ENCODE results near the gene SUSD3. TPM values are rescaled to one million over a fixed set of nuclear protein-coding genes. Genes with fewer than 3 reads are reported as not detected.

Gene SUSD3
- total RNA-seq, 3 donors from 2014 or later: 7.7 to 9.5 (median 9.4) TPM

DNA sequence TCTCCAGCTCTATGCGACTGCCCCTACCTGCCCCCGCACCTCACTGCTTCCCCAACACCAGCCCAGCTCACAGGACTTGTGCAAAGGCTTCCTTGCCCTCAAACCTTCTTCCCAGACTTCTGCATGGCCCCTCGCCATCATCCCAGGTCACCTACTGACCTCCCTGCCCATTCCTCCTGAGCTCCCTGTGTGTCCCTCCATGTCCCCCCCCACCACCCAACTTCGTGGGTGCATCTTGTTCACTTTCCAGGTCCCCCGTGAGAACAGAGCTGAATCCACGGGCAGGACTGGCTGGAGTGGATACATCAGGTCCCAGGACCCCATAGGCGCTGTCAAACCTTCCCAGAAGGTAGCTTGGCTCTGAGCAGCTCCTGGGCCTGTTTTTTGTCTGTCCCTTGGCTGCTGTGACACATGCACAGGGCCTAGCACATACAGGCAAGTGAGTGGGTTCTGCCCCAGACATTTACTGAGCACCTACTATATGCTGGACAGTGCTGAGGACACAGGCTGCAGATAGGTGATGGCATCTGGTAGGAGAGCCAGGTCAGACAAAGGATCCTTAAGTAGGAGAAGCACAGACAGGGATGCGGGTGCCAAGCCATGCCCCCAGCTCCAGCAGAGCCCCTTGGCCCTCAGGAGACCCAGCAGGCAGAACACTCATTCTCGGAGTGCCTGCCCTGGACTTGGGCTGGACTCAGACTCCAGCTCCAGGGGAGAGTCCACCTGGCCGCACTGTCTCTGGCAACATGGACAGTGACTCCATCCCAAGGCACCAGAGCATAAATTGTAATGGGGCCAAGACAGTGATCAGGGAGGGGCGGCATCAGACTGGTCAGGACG, 60.6 kb downstream of the SUSD3 start:
- DNase-seq (no peak), ATAC-seq (no peak)
- Mint-ChIP-seq H3K9me3 (no peaks in the 10 kb centered on the region), H3K27me3 (ENCODE audit: low read depth) (no peaks in the 10 kb centered on the region), H3K4me3 (no peak overlapping the region), H3K4me1 (ENCODE audit: low read depth) (peaks cover 20% of the 10 kb centered on the region), H3K36me3 (ENCODE audit: insufficient read depth) (peaks cover 13% of the 10 kb centered on the region)

- H3K4me1 Mint-ChIP-seq (ENCODE audit: low read depth): peaks cover 19% of the 10 kb centered on the region
- ATAC-seq (no peak), DNase-seq (no peak)
- H3K9me3 Mint-ChIP-seq: no peaks in the 10 kb centered on the region
- H3K4me3 Mint-ChIP-seq: no peak overlapping the region
- no peaks in the 10 kb centered on the region for H3K27me3 Mint-ChIP-seq (ENCODE audit: low read depth)
- H3K36me3 Mint-ChIP-seq (ENCODE audit: insufficient read depth): peaks cover 15% of the 10 kb centered on the region
These were observed 61.1 kb downstream of the SUSD3 start for GRCh38 chr9:93119703-93119952.

DNA sequence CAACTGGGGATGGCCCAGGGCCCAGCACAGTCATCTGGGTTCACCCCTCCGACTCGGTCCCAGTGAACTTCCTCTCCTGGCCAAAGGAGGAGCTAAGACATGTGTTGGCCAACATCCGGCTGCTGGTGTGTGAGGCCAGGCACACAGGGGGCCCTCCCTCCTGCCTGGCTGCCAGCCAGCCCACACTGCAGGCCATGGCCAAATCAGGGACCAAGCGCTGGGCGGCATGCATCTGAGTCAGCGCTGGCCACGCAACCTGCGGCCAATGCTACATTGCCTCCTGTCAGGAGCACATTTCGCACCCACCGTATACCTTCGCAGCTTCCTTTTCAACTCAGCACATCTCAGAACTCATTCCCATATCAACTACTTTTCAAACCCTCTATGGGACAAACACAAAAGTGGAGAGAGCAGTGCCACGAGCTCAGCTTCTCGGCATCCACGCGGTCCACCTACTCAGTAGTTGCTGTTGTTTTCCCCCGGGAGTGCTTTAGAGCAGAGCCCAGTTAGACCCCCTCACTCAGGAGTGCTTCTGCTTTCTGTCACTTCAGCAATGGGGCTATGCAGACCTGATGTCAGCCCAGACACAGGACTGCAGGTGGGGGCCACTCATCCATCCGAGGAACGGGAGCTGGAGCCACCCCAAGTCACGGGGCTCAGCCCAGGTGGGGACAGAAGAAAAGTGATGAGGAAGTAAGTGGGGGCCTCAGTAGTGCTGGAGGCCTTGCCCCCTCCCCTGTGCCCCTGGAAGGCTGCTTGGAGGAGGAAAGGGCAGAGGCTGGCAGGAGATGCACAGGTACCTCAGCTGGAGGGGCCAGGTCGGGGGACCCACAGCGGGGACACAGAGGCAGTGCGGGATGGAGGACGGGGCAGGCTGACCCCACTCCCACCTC, 61.7 kb downstream of the SUSD3 start:
- H3K9me3 Mint-ChIP-seq: no peaks in the 10 kb centered on the region
- ATAC-seq (peak; percentile 64 to 73), DNase-seq (no peak)
- H3K4me1 Mint-ChIP-seq (ENCODE audit: low read depth): peaks cover 17% of the 10 kb centered on the region
- peak overlapping the region; percentile 29 for H3K4me3 Mint-ChIP-seq
- peaks cover 18% of the 10 kb centered on the region for H3K36me3 Mint-ChIP-seq (ENCODE audit: insufficient read depth)
- H3K27me3 Mint-ChIP-seq (ENCODE audit: low read depth): no peaks in the 10 kb centered on the region

GRCh38 chr9:93120846-93121315, 62.4 kb downstream of the SUSD3 start:
- Mint-ChIP-seq H3K36me3 (ENCODE audit: insufficient read depth) (peaks cover 18% of the 10 kb centered on the region), H3K4me3 (no peak overlapping the region)
- DNase-seq: no peak

DNA sequence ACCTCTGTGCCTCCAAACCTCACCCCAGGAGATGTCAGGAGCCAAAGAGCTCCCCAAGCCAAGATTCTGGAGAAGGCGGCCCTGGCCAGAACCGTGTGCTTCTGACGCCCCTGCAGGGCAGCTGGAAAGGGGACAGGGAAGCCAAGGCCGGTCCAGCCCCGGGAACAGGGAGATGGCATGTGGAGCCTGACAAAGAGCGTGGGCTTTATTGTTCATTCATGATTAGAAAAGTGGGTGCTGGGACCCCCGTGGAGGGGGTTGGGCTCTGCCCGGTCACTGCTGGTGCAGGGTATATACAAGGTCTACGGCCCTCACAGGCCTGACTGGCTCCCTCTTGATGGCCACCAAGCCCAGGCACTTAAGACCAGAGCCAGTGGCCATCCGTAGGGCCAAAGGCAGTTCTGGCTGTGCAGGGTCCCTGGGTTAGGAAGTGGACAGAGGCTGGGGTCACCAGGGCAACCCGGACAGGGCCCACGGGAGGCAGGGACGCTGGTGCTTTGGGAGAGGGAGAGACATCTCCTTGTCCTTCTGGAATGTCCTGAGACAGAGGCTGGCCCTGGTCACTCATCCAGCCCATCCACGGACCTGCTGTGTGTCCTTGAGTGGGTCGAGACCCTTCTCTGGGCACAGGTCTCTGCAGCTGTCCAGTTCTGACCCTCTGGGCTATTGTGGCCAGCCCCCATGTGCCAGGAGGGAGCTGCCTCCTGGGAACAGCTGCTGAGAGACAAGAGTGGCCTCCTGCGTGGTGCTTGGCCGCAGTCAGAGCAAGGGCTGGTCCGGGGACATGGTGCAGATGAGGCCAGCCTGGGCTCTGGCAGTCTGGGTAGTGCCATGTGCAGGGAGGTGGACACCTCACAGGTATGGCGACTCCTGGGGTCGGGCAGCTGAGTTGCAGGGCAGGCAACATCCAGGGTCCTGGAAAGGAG, 63.1 kb downstream of the SUSD3 start:
- ATAC-seq: no peak
- peaks cover 18% of the 10 kb centered on the region for H3K36me3 Mint-ChIP-seq (ENCODE audit: insufficient read depth)
- no peak for DNase-seq
- no peak overlapping the region for H3K4me3 Mint-ChIP-seq
- peaks cover 27% of the 10 kb centered on the region for H3K4me1 Mint-ChIP-seq (ENCODE audit: low read depth)
- H3K27me3 Mint-ChIP-seq (ENCODE audit: low read depth): no peaks in the 10 kb centered on the region
- no peaks in the 10 kb centered on the region for H3K9me3 Mint-ChIP-seq

More at GRCh38 chr9:93120846-93121315, 62.4 kb downstream of the SUSD3 start:
- no peaks in the 10 kb centered on the region for H3K27me3 Mint-ChIP-seq (ENCODE audit: low read depth)
- H3K4me1 Mint-ChIP-seq (ENCODE audit: low read depth): peaks cover 20% of the 10 kb centered on the region
- no peak for ATAC-seq
- no peaks in the 10 kb centered on the region for H3K9me3 Mint-ChIP-seq

DNA sequence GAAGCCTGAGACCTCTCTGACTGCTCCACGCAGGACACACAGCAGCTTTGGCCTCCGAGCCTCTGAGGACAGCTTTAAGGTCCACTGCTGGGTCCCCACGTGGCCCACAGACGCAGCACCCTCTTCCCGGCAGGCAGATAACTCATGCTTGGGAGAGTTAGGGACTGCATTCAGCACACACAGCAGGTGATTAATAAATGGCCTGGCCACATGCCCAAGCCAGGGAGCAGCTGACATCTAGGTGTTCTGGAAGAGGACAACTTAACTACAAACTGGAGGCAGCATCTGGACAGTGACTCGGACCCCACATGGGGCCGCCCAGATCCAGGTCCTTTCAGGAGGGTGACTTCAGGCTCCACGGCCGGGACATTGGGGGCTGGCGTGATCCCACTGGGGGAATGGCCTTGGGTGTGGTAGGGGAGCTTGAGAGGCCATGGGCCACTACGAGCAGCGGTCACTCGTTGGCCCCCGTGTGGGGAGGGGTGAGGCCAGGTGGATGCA, 64.3 kb downstream of the SUSD3 start:
- H3K4me1 Mint-ChIP-seq (ENCODE audit: low read depth): peaks cover 39% of the 10 kb centered on the region

GRCh38 chr9:93123561-93124283, 65.2 kb downstream of the SUSD3 start:
- Mint-ChIP-seq H3K36me3 (ENCODE audit: insufficient read depth) (peaks cover 20% of the 10 kb centered on the region), H3K4me3 (no peak overlapping the region), H3K9me3 (no peaks in the 10 kb centered on the region), H3K27me3 (ENCODE audit: low read depth) (no peaks in the 10 kb centered on the region), H3K4me1 (ENCODE audit: low read depth) (peaks cover 48% of the 10 kb centered on the region)
- no peak for DNase-seq
- ATAC-seq: no peak

More for the DNA sequence above, 64.3 kb downstream of the SUSD3 start:
- Mint-ChIP-seq H3K36me3 (ENCODE audit: insufficient read depth) (peaks cover 18% of the 10 kb centered on the region), H3K27me3 (ENCODE audit: low read depth) (no peaks in the 10 kb centered on the region), H3K9me3 (no peaks in the 10 kb centered on the region), H3K4me3 (no peak overlapping the region)
- DNase-seq (no peak), ATAC-seq (no peak)

- peak; percentile 3 for DNase-seq
- H3K9me3 Mint-ChIP-seq: no peaks in the 10 kb centered on the region
- no peaks in the 10 kb centered on the region for H3K27me3 Mint-ChIP-seq (ENCODE audit: low read depth)
- H3K4me3 Mint-ChIP-seq: no peak overlapping the region
- peaks cover 46% of the 10 kb centered on the region for H3K4me1 Mint-ChIP-seq (ENCODE audit: low read depth)
- peaks cover 21% of the 10 kb centered on the region for H3K36me3 Mint-ChIP-seq (ENCODE audit: insufficient read depth)
- ATAC-seq: no peak
These were observed 66.3 kb downstream of the SUSD3 start for GRCh38 chr9:93124793-93125192.

DNA sequence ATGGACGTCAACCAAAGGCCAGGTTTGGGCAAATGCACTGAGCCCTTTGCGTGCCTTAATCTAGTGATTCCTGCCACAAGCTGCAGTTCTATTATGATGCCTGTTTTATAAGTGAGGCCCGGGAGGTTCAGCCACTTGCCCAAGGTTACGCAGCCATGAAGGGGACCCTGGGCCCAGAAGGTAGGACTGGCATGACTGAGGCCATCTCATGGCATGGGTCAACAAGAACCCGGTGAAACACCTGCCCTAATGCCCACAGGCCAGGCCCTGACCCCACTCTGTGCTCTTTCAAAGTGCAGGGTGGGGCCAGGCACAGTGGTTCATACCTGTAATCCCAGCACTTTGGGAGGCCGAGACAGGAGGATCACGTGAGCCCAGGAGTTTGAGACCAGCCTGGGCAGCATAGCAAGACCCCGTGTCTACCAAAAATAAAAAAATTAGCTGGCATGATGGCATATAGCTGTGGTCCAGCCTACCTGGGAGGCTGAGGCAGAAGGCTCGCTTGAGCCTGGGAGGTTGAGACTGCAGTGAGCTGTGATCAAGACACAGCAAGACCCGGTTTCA, 66.9 kb downstream of the SUSD3 start:
- Mint-ChIP-seq H3K9me3 (no peaks in the 10 kb centered on the region), H3K27me3 (ENCODE audit: low read depth) (no peaks in the 10 kb centered on the region), H3K36me3 (ENCODE audit: insufficient read depth) (peaks cover 17% of the 10 kb centered on the region), H3K4me1 (ENCODE audit: low read depth) (peaks cover 41% of the 10 kb centered on the region), H3K4me3 (peak overlapping the region; percentile 38)
- ATAC-seq (no peak), DNase-seq (peak; percentile 3)

DNA sequence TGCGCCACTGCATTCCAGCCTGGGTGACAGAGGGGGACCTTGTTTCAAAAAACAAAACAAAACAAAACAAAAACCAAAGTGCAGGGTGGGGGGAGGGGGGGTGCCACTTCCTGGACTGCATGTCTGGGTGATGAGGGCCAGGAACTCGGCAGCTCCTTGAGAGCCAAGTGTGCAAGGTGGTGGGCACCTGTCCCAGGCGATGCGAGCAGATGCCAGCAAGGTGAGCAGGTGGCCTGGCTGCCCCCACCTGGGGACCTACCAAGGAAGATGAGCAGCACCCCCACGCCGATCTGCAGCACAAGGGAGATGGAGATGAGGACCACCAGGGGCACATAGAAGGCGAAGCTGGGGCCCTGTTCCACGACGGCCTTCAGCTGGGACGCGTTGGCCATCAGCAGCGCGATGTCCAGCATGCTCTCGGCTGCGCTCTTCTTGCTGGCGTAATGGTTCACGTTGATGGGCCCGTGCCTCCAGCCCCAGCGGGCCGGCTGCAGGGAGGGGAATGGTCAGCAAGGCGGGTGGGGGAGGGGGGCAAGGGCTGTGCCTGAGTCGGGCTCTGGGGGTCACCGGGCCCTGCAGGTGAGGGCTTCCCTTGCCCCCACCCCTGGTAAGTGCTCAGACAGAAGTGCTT, 67.8 kb downstream of the SUSD3 start:
- no peaks in the 10 kb centered on the region for H3K9me3 Mint-ChIP-seq

DNA sequence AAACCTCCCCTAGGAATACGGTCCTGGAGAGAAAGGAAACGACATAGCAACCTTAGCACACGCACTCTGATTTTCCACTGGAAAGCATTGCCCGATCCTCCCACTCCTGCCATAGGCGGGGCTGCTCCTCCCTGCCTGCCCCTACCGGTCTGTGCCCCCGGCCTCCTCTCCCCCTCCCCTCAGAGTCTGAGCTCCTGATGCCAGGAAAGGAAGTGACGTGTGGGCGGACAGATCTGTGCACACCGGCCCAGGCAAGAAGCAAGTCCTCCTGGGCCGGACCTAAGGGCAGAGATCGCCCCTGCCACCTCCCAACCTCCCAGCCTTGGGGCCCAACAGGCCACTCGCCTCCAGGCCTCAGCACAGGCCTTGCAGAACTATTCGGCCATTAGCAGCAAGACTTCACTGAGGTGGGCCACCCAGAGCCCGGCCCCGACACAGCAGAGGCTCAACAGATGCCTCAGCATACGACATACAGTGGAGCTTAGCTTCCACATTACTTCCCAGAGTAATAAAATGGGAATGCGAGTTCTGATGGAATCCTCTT, 68.4 kb downstream of the SUSD3 start:
- DNase-seq (no peak), ATAC-seq (peak; percentile 25 to 30)
- no peak overlapping the region for H3K4me3 Mint-ChIP-seq
- H3K9me3 Mint-ChIP-seq: no peaks in the 10 kb centered on the region
- no peaks in the 10 kb centered on the region for H3K27me3 Mint-ChIP-seq (ENCODE audit: low read depth)
- H3K36me3 Mint-ChIP-seq (ENCODE audit: insufficient read depth): peaks cover 10% of the 10 kb centered on the region
- H3K4me1 Mint-ChIP-seq (ENCODE audit: low read depth): peaks cover 53% of the 10 kb centered on the region

More for the DNA sequence above, 67.8 kb downstream of the SUSD3 start:
- Mint-ChIP-seq H3K4me3 (peak overlapping the region; percentile 38), H3K36me3 (ENCODE audit: insufficient read depth) (peaks cover 14% of the 10 kb centered on the region), H3K4me1 (ENCODE audit: low read depth) (peaks cover 47% of the 10 kb centered on the region), H3K27me3 (ENCODE audit: low read depth) (no peaks in the 10 kb centered on the region)
- DNase-seq: no peak
- ATAC-seq: no peak

DNA sequence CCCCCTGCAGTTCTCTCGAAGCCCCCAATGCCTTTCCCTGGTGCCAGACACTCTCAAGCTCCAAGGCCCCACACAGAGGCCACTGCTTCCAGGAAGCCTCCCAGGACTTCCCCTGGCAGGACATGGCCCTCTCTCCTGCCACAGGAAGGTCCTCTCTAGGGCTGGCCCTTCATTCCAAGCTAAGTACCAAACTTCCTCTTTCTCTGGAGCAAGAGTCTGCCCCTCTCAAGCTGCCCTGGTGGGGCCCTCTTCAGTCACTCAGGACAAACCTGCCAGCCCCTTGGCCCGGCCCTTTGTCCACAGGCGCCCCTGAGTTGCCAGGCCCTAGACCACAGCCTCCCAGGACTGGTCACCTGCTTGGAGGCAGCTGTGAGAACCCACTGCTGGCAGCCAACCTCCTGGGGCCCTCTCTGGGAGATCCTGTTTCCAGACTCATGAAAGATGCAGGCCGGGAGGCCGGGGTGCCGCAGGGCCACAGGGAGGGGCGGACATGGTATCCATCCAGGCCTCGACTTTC, 69.0 kb downstream of the SUSD3 start:
- H3K9me3 Mint-ChIP-seq: no peaks in the 10 kb centered on the region
- H3K4me3 Mint-ChIP-seq: no peak overlapping the region
- DNase-seq (no peak), ATAC-seq (no peak)
- H3K36me3 Mint-ChIP-seq (ENCODE audit: insufficient read depth): peaks cover 9% of the 10 kb centered on the region
- H3K4me1 Mint-ChIP-seq (ENCODE audit: low read depth): peaks cover 58% of the 10 kb centered on the region
- no peaks in the 10 kb centered on the region for H3K27me3 Mint-ChIP-seq (ENCODE audit: low read depth)
